ENCODE results near the gene DENND5B. TPM values are rescaled to one million over a fixed set of nuclear protein-coding genes. Genes with fewer than 3 reads are reported as not detected.

DENND5B gene
- total RNA-seq (10 to 100 TPM; 32.1 to 58.9 (median 44.0) TPM), polyA plus RNA-seq (10 to 100 TPM in 1 of 2 donors, 1 to 10 TPM in 1; 8.2 to 16.7 TPM)
- long read RNA-seq, donor 1, full-length matches to known transcripts, result 1 of 32 reads
- long read RNA-seq, donor 1, partial matches to known transcripts, result 8 of 32 reads
- long read RNA-seq, donor 1, other reads (novel, unspliced or antisense), result 23 of 32 reads
- long read RNA-seq, donor 2, partial matches to known transcripts, result 5 of 22 reads
- long read RNA-seq, donor 2, other reads (novel, unspliced or antisense), result 17 of 22 reads
- long read RNA-seq, donor 3, partial matches to known transcripts, result 20 of 57 reads
- long read RNA-seq, donor 3, other reads (novel, unspliced or antisense), result 36 of 57 reads

- no peaks in the 10 kb centered on the region for H3K36me3 ChIP-seq
- H3K9me3 ChIP-seq, result no peaks in the 10 kb centered on the region
- no peak for TF ChIP-seq POLR2A (IDR thresholded peaks at IDR 0.05)
- no peak for TF ChIP-seq CTCF (IDR thresholded peaks at IDR 0.05)
- peak; percentile 83 to 90 (median 87) for DNase-seq
- H3K4me1 ChIP-seq, result peaks cover 0 to 33% (median 15%) of the 10 kb centered on the region in 12 donors
- intact Hi-C loops (cut with DNase I), result loop anchor here in 4 of 10 donors (2.0 to 5.0 kb wide), 6 partner anchors 36 to 264 kb away; partner anchors contain the start of gene SINHCAF (in 1 of the 4)
- H3K4me3 ChIP-seq, result peak within 1 kb of the TSS; percentile 65 to 98 (median 89)
- peak; percentile 81 to 85 (median 82) for ATAC-seq
- peak within 1 kb of the TSS; percentile 91 to 98 (median 95) for H3K27ac ChIP-seq
- H3K27me3 ChIP-seq, result peaks cover 0 to 8% (median 0%) of the 10 kb centered on the region in 9 donors
- WGBS, 4 donors, result 0 to 1% (median 0%) methylated on average over 7 to 117 of the region's 117 CpGs
Observed at GRCh38 chr12:31590642-31591379, at the start of gene DENND5B. DENND5B (minus strand) TSS chr12:31591136; CDS start chr12:31590832, 304 bp downstream.

GRCh38 chr12:31634620-31635019 lies 43.7 kb upstream of the DENND5B start:
- H3K27ac ChIP-seq, result no peak overlapping the region
- TF ChIP-seq CTCF (IDR thresholded peaks at IDR 0.05), result no peak
- no peak for TF ChIP-seq POLR2A (IDR thresholded peaks at IDR 0.05)
- no peaks in the 10 kb centered on the region for H3K9me3 ChIP-seq
- no peak overlapping the region for H3K4me3 ChIP-seq
- H3K27me3 ChIP-seq, result no peaks in the 10 kb centered on the region
- H3K36me3 ChIP-seq, result no peaks in the 10 kb centered on the region
- DNase-seq, result no peak
- intact Hi-C loops (cut with DNase I), result loop anchor here in 3 of 10 donors (5.0 to 10.0 kb wide), 3 partner anchors 42 to 160 kb away; partner anchors contain the start of gene DENND5B (in 1 of the 3)
- WGBS, 4 donors, result 88 to 94% (median 89%) methylated on average over 1 of the region's 1 CpG
- peaks cover 0 to 13% (median 9%) of the 10 kb centered on the region in 12 donors for H3K4me1 ChIP-seq
- no peak for ATAC-seq

GRCh38 chr12:31633464-31633863 lies 42.5 kb upstream of the DENND5B start:
- Histone ChIP-seq H3K4me3 (no peak overlapping the region), H3K36me3 (no peaks in the 10 kb centered on the region), H3K9me3 (no peaks in the 10 kb centered on the region), H3K4me1 (peaks cover 0 to 17% (median 13%) of the 10 kb centered on the region in 12 donors), H3K27me3 (no peaks in the 10 kb centered on the region), H3K27ac (no peak overlapping the region)
- WGBS, 4 donors, result 68 to 95% (median 86%) methylated on average over 4 of the region's 4 CpGs
- DNase-seq (no peak), ATAC-seq (no peak)
- TF ChIP-seq CTCF (IDR thresholded peaks at IDR 0.05) (no peak), POLR2A (IDR thresholded peaks at IDR 0.05) (no peak)
- intact Hi-C loops (cut with DNase I), result loop anchor here in 3 of 10 donors (5.0 to 10.0 kb wide), 3 partner anchors 41 to 159 kb away; partner anchors contain the start of gene DENND5B (in 1 of the 3)

GRCh38 chr12:31631809-31632208 lies 40.9 kb upstream of the DENND5B start:
- Histone ChIP-seq H3K4me1 (peaks cover 0 to 17% (median 11%) of the 10 kb centered on the region in 12 donors), H3K4me3 (no peak overlapping the region), H3K27ac (no peak overlapping the region), H3K36me3 (no peaks in the 10 kb centered on the region), H3K27me3 (no peaks in the 10 kb centered on the region), H3K9me3 (no peaks in the 10 kb centered on the region)
- DNase-seq (no peak), ATAC-seq (no peak)
- intact Hi-C loops (cut with DNase I), result loop anchor here in 4 of 10 donors (2.0 to 10.0 kb wide), 4 partner anchors 40 to 157 kb away; partner anchors contain the start of gene DENND5B (in 2 of the 4)
- TF ChIP-seq POLR2A (IDR thresholded peaks at IDR 0.05) (no peak), CTCF (IDR thresholded peaks at IDR 0.05) (no peak)
- 90 to 96% (median 92%) methylated on average over 12 of the region's 12 CpGs for WGBS, 4 donors

Data from heart left ventricle (tissue), 16 donors.